HG03066 (cell line): ENCODE results near the gene TRABD2A.
"Not testable (repeated sequence)": the region's sequence is repeated elsewhere in the genome, so short reads cannot be mapped to it uniquely, and the experiment has no call there.

Experiments used
- ATAC-seq: cut with Tn5 transposase; IDR thresholded peaks from one replicate; pipeline ENCODE4 v1.9.1; 2021; ENCODE audit warnings: low read depth; ENCODE audit not compliant: unreplicated experiment

TRABD2A gene

GRCh38 chr2:84882414-84882738 lies 1.5 kb upstream of the TRABD2A start:
- ATAC-seq = no peak

- peak; percentile 58 for ATAC-seq
Observed at GRCh38 chr2:84881581-84882413, 913 bp upstream of the TRABD2A start.

- no peak for ATAC-seq
Observed at GRCh38 chr2:84880395-84880644, 564 bp downstream of the TRABD2A start.

DNA sequence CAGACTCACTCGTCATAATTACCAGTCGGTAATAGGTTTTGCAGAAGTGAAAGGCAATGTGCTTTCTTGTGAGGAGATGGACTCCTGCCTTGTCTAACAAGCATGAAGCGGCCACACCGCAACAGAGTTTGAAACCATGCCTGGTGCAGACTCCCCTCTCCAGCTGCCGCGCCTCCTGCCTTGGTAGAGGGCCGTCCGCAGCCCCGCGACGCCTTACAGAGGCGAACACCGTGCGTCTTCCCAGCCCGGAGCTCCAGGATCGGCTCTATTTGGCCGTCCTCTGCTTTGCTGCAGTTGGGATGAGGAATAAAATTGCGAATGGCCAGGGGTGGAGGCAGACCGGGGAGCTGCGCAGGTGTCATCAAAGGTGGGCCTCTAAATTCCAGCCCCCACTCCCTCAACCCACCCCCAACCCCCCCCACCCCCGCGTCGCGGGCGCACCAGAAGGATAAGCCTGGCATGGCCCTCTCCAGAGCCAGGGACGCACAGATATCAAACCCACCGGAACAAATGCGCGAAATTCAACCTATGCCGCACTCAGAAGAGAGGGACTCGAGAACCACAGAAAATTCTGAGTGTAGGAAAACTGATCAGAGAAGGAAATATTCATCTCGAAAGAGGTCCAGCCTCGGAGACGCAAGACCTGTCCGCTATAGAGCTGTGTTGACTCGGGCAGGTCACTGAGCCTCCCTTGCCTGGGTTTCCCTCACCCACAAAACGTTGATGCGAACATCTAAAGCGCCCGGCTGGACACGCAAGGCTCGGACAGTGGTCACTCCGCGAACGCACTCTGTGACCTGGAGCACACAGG lies 1.1 kb downstream of the TRABD2A start:
- ATAC-seq = peak; percentile 58

- ATAC-seq = no peak
Observed at GRCh38 chr2:84878896-84879583, 1.8 kb downstream of the TRABD2A start.

- no peak for ATAC-seq
Observed at GRCh38 chr2:84878459-84878858, 2.4 kb downstream of the TRABD2A start.

DNA sequence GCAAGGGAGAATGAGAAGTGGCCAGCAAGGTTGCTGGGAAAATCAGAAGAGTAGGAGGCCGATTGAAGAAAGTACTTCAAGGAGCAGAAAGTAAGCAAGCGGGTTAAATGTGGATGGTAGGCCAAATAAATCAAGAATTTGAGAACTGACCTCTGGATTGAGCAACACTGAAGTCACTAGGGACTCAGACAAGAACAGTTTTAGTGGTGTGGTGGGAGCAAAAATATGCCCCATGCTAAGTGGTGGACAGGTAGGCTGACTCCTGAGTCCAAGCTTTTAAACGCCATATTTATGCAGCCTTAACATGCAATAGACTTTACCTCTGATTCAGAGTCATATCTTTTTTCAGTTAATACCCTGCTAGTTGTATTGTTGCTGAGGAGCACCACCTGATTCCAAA lies 4.5 kb downstream of the TRABD2A start:
- no peak for ATAC-seq

GRCh38 chr2:84875619-84876018 lies 5.3 kb downstream of the TRABD2A start:
- not testable (repeated sequence) for ATAC-seq

DNA sequence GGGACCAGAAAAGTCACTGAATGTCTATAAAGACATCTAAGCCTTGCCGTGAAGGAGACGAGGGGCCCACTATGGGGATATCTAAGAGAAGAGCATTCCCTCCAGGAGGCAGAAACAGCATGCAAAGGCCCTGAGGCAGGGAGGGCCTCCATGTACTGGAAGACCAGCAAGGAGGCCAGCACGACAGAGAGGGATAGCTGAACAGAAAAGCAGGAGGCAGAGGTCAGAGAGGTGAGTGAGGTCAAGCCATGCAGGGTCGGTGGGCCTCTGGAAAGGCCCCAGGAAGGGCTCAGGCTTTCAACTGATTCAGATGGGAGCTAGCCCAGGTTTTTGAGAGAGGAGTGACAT lies 5.7 kb downstream of the TRABD2A start:
- no peak for ATAC-seq

DNA sequence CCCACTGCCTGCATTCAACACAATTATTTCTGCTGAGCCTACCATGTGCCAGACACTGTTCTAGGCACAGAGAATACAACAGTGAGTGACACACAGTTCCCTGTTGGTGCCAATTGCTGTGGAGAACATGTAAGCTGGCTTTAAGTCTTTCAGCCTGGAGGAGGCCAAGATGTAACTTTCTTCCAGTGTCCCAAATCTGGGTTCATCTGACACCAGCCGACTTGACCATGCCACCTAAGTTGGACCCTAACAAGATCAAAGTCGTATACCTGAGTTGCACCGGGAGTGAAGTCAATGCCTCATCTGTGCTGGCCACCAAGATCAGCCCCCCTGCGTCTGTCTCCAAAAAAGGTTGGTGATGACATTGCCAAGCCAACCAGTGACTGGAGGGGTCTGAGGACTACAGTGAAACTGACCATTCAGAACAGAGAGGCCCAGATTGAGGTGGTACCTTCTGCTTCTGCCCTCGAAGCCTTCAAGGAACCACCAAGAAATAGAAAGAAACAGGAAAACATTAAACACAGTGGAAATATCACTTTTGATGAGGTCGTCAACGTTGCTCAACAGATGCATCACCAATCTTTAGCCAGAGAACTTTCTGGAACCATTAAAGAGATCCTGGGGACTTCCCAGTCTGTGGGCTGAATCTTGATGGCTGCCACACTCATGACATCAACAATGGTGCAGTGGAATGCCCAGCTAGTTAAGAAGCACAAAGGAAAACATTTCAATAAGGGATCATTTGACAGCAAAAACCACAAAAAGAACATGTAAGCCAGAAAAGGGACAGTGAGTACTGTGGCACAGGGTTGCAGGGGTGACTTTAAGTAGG lies 6.3 kb downstream of the TRABD2A start:
- no peak for ATAC-seq

- ATAC-seq = no peak
Observed at GRCh38 chr2:84873350-84873749, 7.5 kb downstream of the TRABD2A start.

GRCh38 chr2:84872691-84873090 lies 8.2 kb downstream of the TRABD2A start:
- ATAC-seq = not testable (repeated sequence)

DNA sequence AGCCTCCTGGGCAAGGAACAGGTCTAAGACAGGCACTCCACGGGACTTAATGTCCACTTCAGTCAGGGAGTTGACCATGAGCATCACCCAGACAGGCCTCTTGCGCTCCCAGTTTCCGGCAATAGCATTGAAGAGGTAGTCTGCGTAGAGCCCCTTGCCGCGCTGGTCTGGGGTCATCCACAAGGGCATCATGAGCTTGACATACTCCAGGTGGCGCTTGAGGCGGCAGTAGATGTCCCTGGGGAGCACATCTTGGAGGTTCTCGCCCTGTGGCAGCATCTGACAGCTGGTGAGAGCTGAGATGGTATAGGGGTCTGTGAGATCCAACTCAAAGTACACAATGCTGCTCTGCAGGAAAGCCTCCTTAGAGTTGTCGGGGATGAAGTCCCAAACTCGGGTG lies 10.6 kb downstream of the TRABD2A start:
- ATAC-seq = no peak

DNA sequence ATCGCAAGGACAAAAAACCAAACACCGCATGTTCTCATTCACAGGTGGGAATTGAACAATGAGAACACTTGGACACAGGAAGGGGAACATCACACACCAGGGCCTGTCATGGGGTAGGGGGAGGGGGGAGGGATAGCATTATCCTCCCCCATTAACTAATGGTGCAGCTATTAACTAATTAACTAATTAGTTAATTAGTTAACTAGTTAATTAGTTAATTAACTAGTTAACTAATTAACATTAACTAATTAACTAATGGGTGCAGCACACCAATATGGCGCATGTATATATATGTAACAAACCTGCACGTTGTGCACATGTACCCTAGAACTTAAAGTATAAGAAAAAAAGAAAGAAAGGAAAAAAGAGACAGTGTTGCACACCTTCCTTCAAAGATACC lies 12.6 kb downstream of the TRABD2A start:
- not testable (repeated sequence) for ATAC-seq

DNA sequence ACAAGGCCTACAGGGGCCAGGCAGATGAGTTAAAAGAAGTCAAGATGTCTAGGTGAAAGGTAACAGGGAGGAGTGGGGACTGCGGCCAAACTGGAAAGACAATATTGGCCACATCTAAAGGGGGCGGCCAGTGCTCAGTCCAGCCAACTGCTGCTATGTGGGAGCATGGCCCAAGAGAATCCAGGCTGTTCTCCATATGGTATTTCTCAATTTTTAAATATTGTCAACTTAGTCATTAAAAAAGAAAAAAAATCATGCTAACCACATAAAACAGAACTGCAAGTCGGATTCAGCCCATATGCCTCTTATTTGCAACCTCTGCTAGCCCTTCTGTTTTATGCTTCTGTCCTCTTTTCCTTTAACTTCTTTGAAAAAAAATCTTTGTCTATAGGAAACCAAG lies 14.8 kb downstream of the TRABD2A start:
- no peak for ATAC-seq

DNA sequence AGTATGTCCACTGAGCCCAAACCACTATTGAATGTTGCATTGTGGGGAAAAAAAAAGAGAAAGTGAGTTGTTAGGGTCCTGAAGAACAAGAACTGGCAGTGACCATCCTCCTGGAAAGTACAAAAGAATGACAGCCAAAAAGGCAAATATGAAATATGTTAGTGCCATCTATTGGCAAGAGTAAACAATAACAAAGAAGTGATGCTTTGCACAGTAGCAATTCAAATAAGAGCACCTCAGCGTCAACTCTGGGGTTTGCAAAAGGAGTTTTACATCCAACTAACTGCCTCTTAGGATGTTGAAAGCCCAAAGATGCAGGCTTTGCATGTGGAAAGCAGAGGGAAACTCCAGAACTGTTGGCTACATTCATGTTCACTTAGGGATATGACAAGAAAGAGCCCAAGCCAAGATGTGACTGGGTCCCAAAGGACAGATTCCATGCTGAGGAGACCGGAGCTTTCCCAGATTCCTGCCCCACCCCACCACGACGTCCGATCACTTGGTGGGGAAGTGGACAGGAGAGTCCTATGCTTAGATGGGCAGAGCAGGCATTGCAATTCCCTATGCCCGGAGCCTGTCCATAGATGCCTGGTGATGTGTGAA lies 15.6 kb downstream of the TRABD2A start:
- ATAC-seq = no peak

- ATAC-seq = no peak
Observed at GRCh38 chr2:84862006-84862405, 18.9 kb downstream of the TRABD2A start.

DNA sequence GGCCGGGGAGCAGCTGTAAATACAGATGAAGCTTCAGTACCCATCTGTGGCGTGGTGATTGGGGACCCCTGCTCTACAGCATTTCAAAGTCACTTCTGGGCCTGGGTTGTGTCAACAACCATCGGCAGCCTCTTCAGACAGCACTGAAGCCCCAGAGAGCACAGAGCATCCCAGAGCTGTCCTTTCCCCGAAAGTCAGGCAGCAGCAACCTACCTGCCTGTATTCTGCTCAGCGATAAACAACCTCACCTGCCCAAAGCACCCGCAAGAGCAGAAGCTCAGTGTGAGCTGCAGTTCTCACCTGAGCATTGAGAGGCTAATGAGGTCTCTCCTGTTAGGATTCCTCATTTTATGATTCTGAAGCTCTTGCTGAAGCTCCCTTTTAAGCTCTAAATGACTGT lies 19.3 kb downstream of the TRABD2A start:
- ATAC-seq = no peak

DNA sequence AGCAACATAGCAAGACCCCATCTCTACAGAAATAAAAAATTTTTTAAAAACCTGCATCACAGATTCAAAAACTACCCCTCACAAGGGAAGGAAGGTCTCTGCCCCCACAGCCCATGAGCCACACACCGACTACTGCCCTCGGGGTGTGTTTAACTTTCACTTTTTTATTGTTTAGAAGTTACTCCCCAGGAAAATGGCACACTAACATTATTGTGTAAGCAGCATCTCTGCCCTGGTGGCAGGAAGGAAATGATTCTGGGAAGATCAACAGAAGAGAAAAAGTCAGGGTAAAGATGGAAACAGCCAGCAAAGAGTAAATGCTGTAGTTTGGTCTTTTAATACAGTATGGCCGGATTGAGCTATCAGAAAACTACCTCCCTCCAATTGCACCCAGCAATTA lies 21.9 kb downstream of the TRABD2A start:
- no peak for ATAC-seq

DNA sequence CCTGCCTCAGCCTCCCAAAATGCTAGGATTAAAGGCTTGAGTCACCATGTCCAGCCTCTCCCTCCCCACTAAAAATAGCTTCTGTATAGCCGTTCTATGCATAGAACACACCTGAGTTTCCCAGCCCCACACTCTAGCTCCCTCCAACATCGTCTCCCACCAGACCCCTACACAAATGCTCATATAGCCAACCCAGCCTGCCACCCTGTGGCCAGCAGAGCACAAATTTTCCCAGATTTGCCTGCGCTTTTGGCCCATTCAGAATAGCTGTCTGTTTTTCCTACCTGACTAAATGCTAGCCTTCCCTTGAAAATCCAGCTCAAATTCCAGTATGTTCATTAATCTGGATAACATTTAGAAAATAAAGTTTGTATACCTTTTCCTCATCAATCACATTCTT lies 22.8 kb downstream of the TRABD2A start:
- no peak for ATAC-seq

- no peak for ATAC-seq
Observed at GRCh38 chr2:84857566-84857965, 23.3 kb downstream of the TRABD2A start.
